GM12872 (cell line): ENCODE results near the gene TSPOAP1.

Experiments
- CTCF ChIP-seq: IDR thresholded peaks from 3 replicates; pipeline ENCODE4 v1.5.1; 2011; ENCODE audit warnings: low read depth, mild to moderate bottlenecking, low read length, moderate library complexity; ENCODE audit not compliant: insufficient read depth

TSPOAP1 gene

GRCh38 chr17:58332778-58333735 lies 4.5 kb upstream of the TSPOAP1 start:
- no peak for TF ChIP-seq CTCF

GRCh38 chr17:58331815-58332777 lies 3.5 kb upstream of the TSPOAP1 start:
- TF ChIP-seq CTCF = no peak

DNA sequence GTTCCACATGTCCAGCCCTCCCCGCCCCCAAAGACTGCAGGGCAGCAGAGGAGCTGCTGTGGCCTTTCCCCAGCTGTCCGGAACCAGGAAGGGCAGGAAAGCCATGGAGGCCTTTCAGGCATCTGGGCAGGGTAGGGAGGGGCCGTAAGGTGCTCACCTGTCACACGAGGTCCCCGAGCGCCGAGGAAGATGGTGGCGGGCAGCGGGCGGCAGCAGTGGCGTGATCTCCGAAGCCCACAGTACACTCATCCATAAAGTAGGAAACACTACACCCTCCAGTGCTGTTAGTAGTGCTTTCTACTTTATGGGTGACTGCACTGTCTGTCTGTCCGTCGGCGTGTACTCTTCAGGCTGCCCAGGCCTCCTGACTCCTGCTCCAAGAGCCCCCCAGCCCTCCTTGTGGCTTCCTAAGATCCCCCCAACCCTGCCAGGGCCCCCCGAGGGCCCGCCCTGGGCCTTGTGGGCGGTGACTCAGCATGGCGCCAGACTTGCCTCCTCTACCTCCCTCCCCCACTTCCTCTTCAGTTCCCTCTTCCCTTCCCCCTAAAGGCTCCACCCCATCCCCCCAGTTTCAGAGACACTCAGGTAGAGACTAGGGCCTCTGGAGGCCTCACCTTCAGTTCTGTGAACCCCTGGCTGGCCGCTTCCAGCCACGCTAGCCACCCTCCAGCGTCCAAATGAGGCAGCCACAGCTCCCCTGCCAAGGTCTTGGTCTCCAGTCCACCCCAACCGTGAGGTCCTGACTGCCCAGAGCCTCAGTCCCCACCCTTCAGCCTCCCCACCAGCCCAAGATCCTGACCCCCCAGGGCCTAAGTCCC lies 2.6 kb upstream of the TSPOAP1 start:
- TF ChIP-seq CTCF = no peak

DNA sequence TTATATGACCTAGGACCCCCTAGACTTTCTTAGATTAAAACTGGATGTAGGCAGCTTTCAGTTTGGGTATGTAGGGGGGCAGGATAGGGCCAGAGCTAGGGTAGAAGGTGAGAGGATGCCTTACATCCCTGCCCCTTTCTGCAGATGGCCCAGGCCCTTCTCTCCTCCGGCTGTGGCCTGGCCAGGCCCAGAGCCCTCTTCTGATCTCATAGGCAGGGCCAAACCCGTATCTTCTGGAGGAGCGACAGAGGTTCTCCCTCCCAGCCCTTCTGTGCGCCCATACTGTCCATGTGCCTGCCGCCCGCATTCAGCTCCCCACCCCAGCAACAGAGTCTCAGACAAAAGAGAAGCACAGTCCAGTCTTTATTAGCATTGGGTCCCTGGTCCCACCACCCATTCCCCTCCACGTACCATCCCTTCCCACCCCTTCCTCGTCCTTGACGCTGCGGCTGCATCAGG lies 2.0 kb upstream of the TSPOAP1 start:
- no peak for TF ChIP-seq CTCF

- TF ChIP-seq CTCF = no peak
Measured at GRCh38 chr17:58329810-58330537, 1.4 kb upstream of the TSPOAP1 start.

GRCh38 chr17:58329035-58329809 lies 627 bp upstream of the TSPOAP1 start:
- peak; percentile 78 for TF ChIP-seq CTCF
